GM23338 (cell line): ENCODE measurements around the gene PBX3. TPM values are rescaled to one million over a fixed set of nuclear protein-coding genes. Genes with fewer than 3 reads are reported as not detected.

Source experiments
- ATAC-seq: fragments of 200-7000 bp; cut with Tn5 transposase; 3 replicates; pipeline ENCODE4 v1.9.1; 2020
- DNase-seq: peaks from one replicate; pipeline ENCODE4 v3.0.0-alpha.2; 2015; ENCODE audit warnings: low spot score
- H2AFZ ChIP-seq: fragments of 200-600 bp; sonication (generic); 2 replicates; pipeline ENCODE4 v1.8.0; 2016; ENCODE audit warnings: antibody characterized with exemption, mild to moderate bottlenecking, moderate library complexity
- H3F3A ChIP-seq: fragments of 200-600 bp; sonication (generic); replicated peaks from 2 replicates; pipeline ENCODE4 v1.8.0; 2017; ENCODE audit warnings: antibody characterized with exemption, mixed run types, low read depth
- H3K27ac ChIP-seq: fragments of 200-600 bp; sonication (generic); 2 replicates; pipeline ENCODE4 v1.6.1; 2016; ENCODE audit warnings: low read depth
- H3K27me3 ChIP-seq: fragments of 200-600 bp; sonication (generic); 2 replicates; pipeline ENCODE4 v1.8.0; 2016; ENCODE audit warnings: mild to moderate bottlenecking, mixed run types, moderate library complexity; ENCODE audit not compliant: insufficient read depth
- H3K36me3 ChIP-seq: fragments of 200-600 bp; sonication (generic); 2 replicates; pipeline ENCODE4 v1.8.0; 2016; ENCODE audit warnings: mild to moderate bottlenecking; ENCODE audit not compliant: insufficient read depth
- H3K4me1 ChIP-seq: fragments of 200-600 bp; sonication (generic); 2 replicates; pipeline ENCODE4 v1.8.0; 2016; ENCODE audit warnings: mild to moderate bottlenecking, moderate library complexity; ENCODE audit not compliant: insufficient read depth
- H3K4me2 ChIP-seq: fragments of 200-600 bp; sonication (generic); 2 replicates; pipeline ENCODE4 v1.7.1; 2017; ENCODE audit warnings: mixed run types
- H3K4me3 ChIP-seq: fragments of 200-600 bp; sonication (generic); 2 replicates; pipeline ENCODE4 v1.6.1; 2016; ENCODE audit warnings: mixed run types
- H3K79me2 ChIP-seq: fragments of 200-600 bp; sonication (generic); replicated peaks from 2 replicates; pipeline ENCODE4 v1.8.0; 2017; ENCODE audit warnings: mild to moderate bottlenecking; ENCODE audit not compliant: insufficient read depth
- H3K9me2 ChIP-seq: fragments of 200-600 bp; sonication (generic); 2 replicates; pipeline ENCODE4 v1.8.0; 2017; ENCODE audit not compliant: insufficient read depth
- H4K20me1 ChIP-seq: fragments of 200-600 bp; sonication (generic); replicated peaks from 2 replicates; pipeline ENCODE4 v1.8.0; 2017; ENCODE audit warnings: mild to moderate bottlenecking; ENCODE audit not compliant: insufficient read depth
- H3K27ac Mint-ChIP-seq: 2 replicates; pipeline ENCODE4 v1.8.0; 2020; ENCODE audit warnings: inconsistent platforms, mild to moderate bottlenecking, moderate library complexity, mixed read lengths
- H3K27me3 Mint-ChIP-seq: 3 replicates; pipeline ENCODE4 v1.8.0; 2022; ENCODE audit warnings: low read depth, mild to moderate bottlenecking, moderate library complexity, mixed read lengths, inconsistent platforms; ENCODE audit not compliant: insufficient read depth, poor library complexity
- H3K36me3 Mint-ChIP-seq: 3 replicates; pipeline ENCODE4 v1.8.0; 2021; ENCODE audit warnings: low read depth, mild to moderate bottlenecking, inconsistent platforms, moderate library complexity, mixed read lengths
- H3K4me1 Mint-ChIP-seq: 3 replicates; pipeline ENCODE4 v1.8.0; 2020; ENCODE audit warnings: mild to moderate bottlenecking, inconsistent platforms, mixed read lengths
- H3K4me3 Mint-ChIP-seq: 3 replicates; pipeline ENCODE4 v1.8.0; 2021; ENCODE audit warnings: moderate library complexity, mild to moderate bottlenecking, inconsistent platforms, mixed read lengths
- H3K9me3 Mint-ChIP-seq: 3 replicates; pipeline ENCODE4 v1.8.0; 2020; ENCODE audit warnings: moderate library complexity, mild to moderate bottlenecking, inconsistent platforms, mixed read lengths
- CREB1 ChIP-seq: fragments of 250-450 bp; sonication (Bioruptor Pico); IDR thresholded peaks from 2 replicates; pipeline ENCODE4 v1.5.0; 2020; ENCODE audit warnings: low read depth, mild to moderate bottlenecking, moderate library complexity
- CTCF ChIP-seq, 2 experiments: fragments of 200-600 bp in 1 of 2; sonication (generic) in 1 of 2; conservative IDR thresholded peaks; 2 replicates each; pipeline versions ENCODE4 v1.5.1 to v1.6.1; 2016 to 2017; ENCODE audit warnings: antibody characterized with exemption in 2 of 2, low read depth in 2 of 2, mild to moderate bottlenecking in 2 of 2, moderate library complexity in 1 of 2
- ETS1 ChIP-seq: IDR thresholded peaks from 2 replicates; pipeline ENCODE4 v1.6.1; 2016; ENCODE audit warnings: antibody characterized with exemption
- EZH2 ChIP-seq: fragments of 200-600 bp; sonication (generic); IDR thresholded peaks from one replicate; pipeline ENCODE4 v1.8.0; 2017; ENCODE audit warnings: antibody characterized with exemption, mild to moderate bottlenecking, low read depth; ENCODE audit not compliant: unreplicated experiment
- EZH2phosphoT487 ChIP-seq: fragments of 200-600 bp; sonication (generic); IDR thresholded peaks from one replicate; pipeline ENCODE4 v1.8.1; 2018; ENCODE audit warnings: antibody characterized with exemption; ENCODE audit not compliant: unreplicated experiment
- JUNB ChIP-seq: IDR thresholded peaks from one replicate; pipeline ENCODE4 v1.6.1; 2016; ENCODE audit warnings: antibody characterized with exemption; ENCODE audit not compliant: unreplicated experiment
- POLR2AphosphoS5 ChIP-seq: IDR thresholded peaks from 2 replicates; pipeline ENCODE4 v1.6.1; 2016; ENCODE audit warnings: antibody characterized with exemption, low read depth
- REST ChIP-seq: IDR thresholded peaks from one replicate; pipeline ENCODE4 v1.6.1; 2018; ENCODE audit warnings: antibody characterized with exemption; ENCODE audit not compliant: unreplicated experiment
- STAT1 ChIP-seq: IDR thresholded peaks from one replicate; pipeline ENCODE4 v1.6.1; 2016; ENCODE audit warnings: antibody characterized with exemption; ENCODE audit not compliant: unreplicated experiment
- ZNF114 ChIP-seq: fragments of 250-450 bp; sonication (Bioruptor Pico); IDR thresholded peaks from 2 replicates; pipeline ENCODE4 v1.5.0; 2020; ENCODE audit warnings: mild to moderate bottlenecking, moderate library complexity
- ZNF331 ChIP-seq: fragments of 250-450 bp; sonication (Bioruptor Pico); IDR thresholded peaks from 2 replicates; pipeline ENCODE4 v1.5.0; 2020; ENCODE audit warnings: low read depth, mild to moderate bottlenecking, moderate library complexity
- polyA plus RNA-seq: library from polyadenylated mRNA; unstranded; fragments of >200 nt; fragmentation: Nextera tagmentation; extraction: Ambion mirVana; gene quantifications from 2 replicates; pipeline ENCODE4 v1.2.1, GENCODE V29; 2016
- total RNA-seq: library from RNA; depleted of rRNA; stranded (reverse); fragments of >200 nt; shearing (Covaris generic); gene quantifications from 2 replicates; pipeline ENCODE4 v1.2.3, GENCODE V29; 2014

The PBX3 gene
- total and polyA plus RNA-seq, 2 experiments from 2014 or later = 28.9 to 50.5 TPM

DNA sequence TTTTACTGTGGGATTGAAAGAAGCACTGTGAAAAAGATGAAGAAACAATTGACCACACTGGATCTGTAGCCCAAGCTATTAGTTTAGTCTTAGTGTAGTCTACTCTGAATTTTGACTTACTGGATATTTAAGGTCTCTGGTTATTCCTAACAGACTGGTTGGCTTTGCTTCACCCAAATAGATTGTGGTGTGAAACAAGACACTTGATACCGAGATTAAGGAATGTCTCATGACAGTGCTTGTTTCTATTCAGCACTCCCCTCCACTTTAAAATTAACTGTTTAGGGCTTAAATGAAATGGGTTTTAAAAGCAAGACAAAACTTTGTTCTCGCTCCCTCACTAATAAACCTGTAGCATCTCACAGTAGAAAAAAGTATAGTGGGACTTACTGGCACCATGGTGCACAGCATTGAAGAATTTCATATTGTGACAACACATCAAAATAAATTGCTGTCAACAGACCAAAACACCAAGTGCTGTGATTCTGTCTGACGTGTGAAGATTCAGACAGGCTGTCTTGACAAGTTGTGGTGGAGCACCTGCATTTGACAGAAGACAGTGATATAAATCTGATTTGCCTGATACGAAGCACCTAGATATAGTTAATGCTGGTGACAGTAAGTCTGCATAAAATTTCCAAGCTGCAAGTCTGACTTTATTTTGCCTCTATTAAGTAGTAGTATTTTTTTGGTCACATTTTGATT, 73.1 kb downstream of the PBX3 start (continued):
- TF ChIP-seq REST (no peak), POLR2AphosphoS5 (no peak), EZH2 (no peak), ETS1 (no peak), JUNB (no peak), CTCF (conservative IDR thresholded peaks at IDR 0.05; ENCODE audit: low read depth in 2 of 2) (no peak), ZNF331 (CRISPR knock-in tag) (no peak), ZNF114 (CRISPR knock-in tag) (no peak), EZH2phosphoT487 (no peak), STAT1 (no peak), CREB1 (CRISPR knock-in tag) (no peak)

- H3K4me1 Mint-ChIP-seq = peaks cover 6% of the 10 kb centered on the region; the same call in 2 of the 3 replicates
- no peaks in the 10 kb centered on the region for H3K27me3 ChIP-seq
- H3K4me1 ChIP-seq = peaks cover 4% of the 10 kb centered on the region
These were observed 73.9 kb downstream of the PBX3 start for GRCh38 chr9:125821078-125821477.

More at GRCh38 chr9:125821078-125821477, 73.9 kb downstream of the PBX3 start:
- no peaks in the 10 kb centered on the region for H3K9me3 Mint-ChIP-seq
- TF ChIP-seq ZNF114 (CRISPR knock-in tag) = no peak
- ATAC-seq (no peak), DNase-seq (no peak)
- Histone ChIP-seq H3K79me2 (peaks cover 69% of the 10 kb centered on the region), H3F3A (no peaks in the 10 kb centered on the region), H3K36me3 (no peaks in the 10 kb centered on the region), H3K9me2 (no peaks in the 10 kb centered on the region), H2AFZ (no peak overlapping the region), H3K27ac (no peak overlapping the region), H3K4me3 (no peak overlapping the region), H3K4me2 (no peak overlapping the region), H4K20me1 (peaks cover 11% of the 10 kb centered on the region; the same call in 1 of the 2 replicates)
- H3K4me3 Mint-ChIP-seq = no peak overlapping the region
- peaks cover 2% of the 10 kb centered on the region for H3K27me3 Mint-ChIP-seq
- H3K36me3 Mint-ChIP-seq = no peaks in the 10 kb centered on the region
- H3K27ac Mint-ChIP-seq = no peak overlapping the region
